Left lung (tissue), 10 donors: ENCODE results near the gene GDAP2. TPM values are rescaled to one million over a fixed set of nuclear protein-coding genes. Genes with fewer than 3 reads are reported as not detected.
A peak's percentile ranks its signal among the peaks of the same experiment; 100 is the strongest.

Source experiments
- ATAC-seq: fragments of 200-7000 bp; cut with Tn5 transposase; one replicate; pipeline ENCODE4 v1.9.1; 2020; ENCODE audit warnings: moderate library complexity
- DNase-seq, 4 donors: peaks; one replicate each; pipeline ENCODE4 v3.0.0-alpha.2; 2013 to 2020
- H3K27ac ChIP-seq, 2 donors: fragments of 200-600 bp; sonication (generic) in 1 of 2; one replicate each; pipeline versions ENCODE4 v1.5.0 to v1.8.0; 2020 to 2021
- H3K27me3 ChIP-seq, 2 donors: fragments of 200-600 bp; sonication (generic) in 1 of 2; one replicate each; pipeline versions ENCODE4 v1.5.0 to v1.8.0; 2020 to 2021
- H3K36me3 ChIP-seq, 2 donors: fragments of 200-600 bp; sonication (generic) in 1 of 2; one replicate each; pipeline versions ENCODE4 v1.5.0 to v1.8.0; 2020 to 2021
- H3K4me1 ChIP-seq, 2 donors: fragments of 200-600 bp; one replicate each; pipeline ENCODE4 v1.8.0; 2021
- H3K4me3 ChIP-seq, 2 donors: fragments of 200-600 bp; sonication (generic) in 1 of 2; one replicate each; pipeline versions ENCODE4 v1.5.0 to v1.8.0; 2020 to 2021; ENCODE audit warnings: mild to moderate bottlenecking in 1 of 2
- H3K9me3 ChIP-seq, 2 donors: fragments of 200-600 bp; sonication (generic) in 1 of 2; one replicate each; pipeline versions ENCODE4 v1.5.0 to v1.8.0; 2020 to 2021
- CTCF ChIP-seq, 2 donors: fragments of 200-600 bp; sonication (generic) in 1 of 2; IDR thresholded peaks; one replicate each; pipeline versions ENCODE4 v1.5.0 to v1.8.0; 2021; ENCODE audit warnings: antibody characterized with exemption in 2 of 2
- intact Hi-C, 2 donors: fragments of 100-400 bp; cut with DNase I; formaldehyde crosslinking; loops; one replicate each; pipeline versions ENCODE4 v1.11.2 to v1.14.2; 2022
- polyA plus RNA-seq, 6 donors: library from polyadenylated mRNA; unstranded; fragments of 120-200 nt; gene quantifications; one replicate each; pipeline ENCODE4 v1.2.1, GENCODE V29; 2013; ENCODE audit not compliant: insufficient read length in 6 of 6
- total RNA-seq, 2 donors: library from RNA; stranded (reverse); fragmentation: NEBNext Ultra II Directional; extraction: Animal tissue kit (Norgen Biotek cat#: 25700); gene quantifications; one replicate each; pipeline ENCODE4 v1.2.1, GENCODE V29; 2021
- donor health status: DM: no; HTN: yes; CAD: no.
- donor health status: DM: no; HTN: no; CAD: no.

The GDAP2 gene
- total and polyA plus RNA-seq, 8 donors: 12.5 to 33.3 (median 17.8) TPM

GRCh38 chr1:117895482-117896114, 33.8 kb downstream of the GDAP2 start:
- H3K9me3 ChIP-seq: no peaks in the 10 kb centered on the region
- H3K4me3 ChIP-seq: no peak overlapping the region
- TF ChIP-seq CTCF (IDR thresholded peaks at IDR 0.05): peak; percentile 60 to 73
- H3K36me3 ChIP-seq: peaks cover 0 to 65% of the 10 kb centered on the region in 2 donors
- H3K4me1 ChIP-seq: no peaks in the 10 kb centered on the region
- DNase-seq (peak in 3 of 4 donors; percentile 36 to 79 (median 56)), ATAC-seq (peak; percentile 88)
- no peak overlapping the region for H3K27ac ChIP-seq
- H3K27me3 ChIP-seq: no peaks in the 10 kb centered on the region
- intact Hi-C loops: loop anchor here in 1 of 2 donors (10.0 kb wide), 1 partner anchor 361 kb away; no protein-coding TSS in a partner anchor

GRCh38 chr1:117894078-117894477, 35.3 kb downstream of the GDAP2 start:
- H3K9me3 ChIP-seq: no peaks in the 10 kb centered on the region
- H3K36me3 ChIP-seq: peaks cover 0 to 52% of the 10 kb centered on the region in 2 donors
- DNase-seq: no peak
- ATAC-seq: no peak
- no peak for TF ChIP-seq CTCF (IDR thresholded peaks at IDR 0.05)
- intact Hi-C loops: loop anchor here in 1 of 2 donors (10.0 kb wide), 1 partner anchor 359 kb away; no protein-coding TSS in a partner anchor
- H3K27ac ChIP-seq: no peak overlapping the region
- H3K4me1 ChIP-seq: no peaks in the 10 kb centered on the region
- H3K4me3 ChIP-seq: no peak overlapping the region
- H3K27me3 ChIP-seq: no peaks in the 10 kb centered on the region

GRCh38 chr1:117892512-117892911, 36.9 kb downstream of the GDAP2 start:
- ATAC-seq (no peak), DNase-seq (no peak)
- H3K27me3 ChIP-seq: no peaks in the 10 kb centered on the region
- no peak for TF ChIP-seq CTCF (IDR thresholded peaks at IDR 0.05)
- H3K36me3 ChIP-seq: peaks cover 0 to 37% of the 10 kb centered on the region in 2 donors
- H3K27ac ChIP-seq: no peak overlapping the region
- no peaks in the 10 kb centered on the region for H3K4me1 ChIP-seq
- intact Hi-C loops: loop anchor here in 1 of 2 donors (10.0 kb wide), 1 partner anchor 358 kb away; no protein-coding TSS in a partner anchor
- H3K4me3 ChIP-seq: no peak overlapping the region
- no peaks in the 10 kb centered on the region for H3K9me3 ChIP-seq

- Histone ChIP-seq H3K4me1 (no peaks in the 10 kb centered on the region), H3K27ac (no peak overlapping the region), H3K9me3 (no peaks in the 10 kb centered on the region), H3K4me3 (no peak overlapping the region), H3K36me3 (peaks cover 0 to 23% of the 10 kb centered on the region in 2 donors), H3K27me3 (no peaks in the 10 kb centered on the region)
- intact Hi-C loops: loop anchor here in 1 of 2 donors (10.0 kb wide), 1 partner anchor 356 kb away; no protein-coding TSS in a partner anchor
- DNase-seq: no peak
- no peak for ATAC-seq
- no peak for TF ChIP-seq CTCF (IDR thresholded peaks at IDR 0.05)
Measured at GRCh38 chr1:117890452-117890851, 39.0 kb downstream of the GDAP2 start.

GRCh38 chr1:117886101-117886795, 43.2 kb downstream of the GDAP2 start:
- Histone ChIP-seq H3K4me3 (no peak overlapping the region), H3K4me1 (no peaks in the 10 kb centered on the region), H3K27ac (no peak overlapping the region), H3K36me3 (peaks cover 0 to 36% of the 10 kb centered on the region in 2 donors), H3K27me3 (no peaks in the 10 kb centered on the region), H3K9me3 (no peaks in the 10 kb centered on the region)
- intact Hi-C loops: no loop called here
- no peak for TF ChIP-seq CTCF (IDR thresholded peaks at IDR 0.05)
- ATAC-seq (no peak), DNase-seq (no peak)
